Hepatocyte (in vitro differentiated cells): ENCODE data around the gene ZMIZ2. TPM values are rescaled to one million over a fixed set of nuclear protein-coding genes. Genes with fewer than 3 reads are reported as not detected.
"Not testable (repeated sequence)": the region's sequence is repeated elsewhere in the genome, so short reads cannot be mapped to it uniquely, and the experiment has no call there.

ENCODE experiments used
- DNase-seq: peaks from one replicate; pipeline ENCODE4 v3.0.0-alpha.2; 2016; ENCODE audit warnings: low spot score
- H2AFZ ChIP-seq: fragments of 200-600 bp; sonication (generic); 2 replicates; pipeline ENCODE4 v1.6.0; 2016; ENCODE audit warnings: antibody characterized with exemption, mild to moderate bottlenecking
- H3K27ac ChIP-seq: fragments of 200-600 bp; sonication (generic); 2 replicates; pipeline ENCODE4 v1.5.1; 2016; ENCODE audit warnings: mild to moderate bottlenecking
- H3K27me3 ChIP-seq: fragments of 200-600 bp; sonication (generic); 2 replicates; pipeline ENCODE4 v1.6.1; 2016
- H3K36me3 ChIP-seq: fragments of 200-600 bp; sonication (generic); replicated peaks from 2 replicates; pipeline ENCODE4 v1.5.1; 2016; ENCODE audit warnings: low read depth; ENCODE audit not compliant: insufficient read depth
- H3K4me1 ChIP-seq: fragments of 200-600 bp; sonication (generic); 2 replicates; pipeline ENCODE4 v1.5.1; 2016; ENCODE audit warnings: mild to moderate bottlenecking, moderate library complexity; ENCODE audit not compliant: insufficient read depth
- H3K4me2 ChIP-seq: fragments of 200-600 bp; sonication (generic); 2 replicates; pipeline ENCODE4 v1.6.0; 2016
- H3K4me3 ChIP-seq: fragments of 200-600 bp; sonication (generic); 2 replicates; pipeline ENCODE4 v1.5.1; 2016; ENCODE audit warnings: mild to moderate bottlenecking
- H3K79me2 ChIP-seq: fragments of 200-600 bp; sonication (generic); 2 replicates; pipeline ENCODE4 v1.6.0; 2017; ENCODE audit warnings: mild to moderate bottlenecking
- H3K9me2 ChIP-seq: fragments of 200-600 bp; sonication (generic); replicated peaks from 2 replicates; pipeline ENCODE4 v1.6.0; 2017; ENCODE audit warnings: mild to moderate bottlenecking; ENCODE audit not compliant: insufficient read depth
- H3K9me3 ChIP-seq: fragments of 200-600 bp; sonication (generic); 2 replicates; pipeline ENCODE4 v1.5.1; 2016; ENCODE audit warnings: low read depth, mild to moderate bottlenecking
- H4K20me1 ChIP-seq: fragments of 200-600 bp; sonication (generic); 2 replicates; pipeline ENCODE4 v1.6.0; 2016; ENCODE audit warnings: mild to moderate bottlenecking; ENCODE audit not compliant: insufficient read depth, poor library complexity, severe bottlenecking
- EZH2 ChIP-seq: fragments of 200-600 bp; sonication (generic); IDR thresholded peaks from 2 replicates; pipeline ENCODE4 v1.6.1; 2016; ENCODE audit warnings: antibody characterized with exemption, mild to moderate bottlenecking, borderline replicate concordance
- EZH2phosphoT487 ChIP-seq: fragments of 200-600 bp; sonication (generic); IDR thresholded peaks from one replicate; pipeline ENCODE4 v1.6.1; 2018; ENCODE audit warnings: antibody characterized with exemption, mild to moderate bottlenecking, low read depth, moderate library complexity; ENCODE audit not compliant: unreplicated experiment, severe bottlenecking
- WGBS: methylation state at CpG from one replicate; pipeline ENCODE4 v1.1.6; 2016; ENCODE audit warnings: low lambda C conversion rate; ENCODE audit errors: missing lambda C conversion rate; 5-methylcytosine and 5-hydroxymethylcytosine counted together
- polyA plus RNA-seq: library from polyadenylated mRNA; unstranded; fragments of >200 nt; fragmentation: Nextera tagmentation; extraction: Ambion mirVana; gene quantifications from 2 replicates; pipeline ENCODE4 v1.2.1, GENCODE V29; 2016
- total RNA-seq: library from RNA; depleted of rRNA; stranded (reverse); fragments of >200 nt; gene quantifications from 2 replicates; pipeline ENCODE4 v1.2.3, GENCODE V29; 2014
- TF ChIP-seq, protein P1 (sequence below): fragments of 200-600 bp; sonication (generic); IDR thresholded peaks from 2 replicates; pipeline ENCODE4 v1.5.1; 2016; ENCODE audit warnings: antibody characterized with exemption, mild to moderate bottlenecking; ENCODE audit not compliant: poor library complexity

Gene ZMIZ2
- total and polyA plus RNA-seq, 2 experiments from 2014 or later = 10.5 to 37.0 TPM

DNA sequence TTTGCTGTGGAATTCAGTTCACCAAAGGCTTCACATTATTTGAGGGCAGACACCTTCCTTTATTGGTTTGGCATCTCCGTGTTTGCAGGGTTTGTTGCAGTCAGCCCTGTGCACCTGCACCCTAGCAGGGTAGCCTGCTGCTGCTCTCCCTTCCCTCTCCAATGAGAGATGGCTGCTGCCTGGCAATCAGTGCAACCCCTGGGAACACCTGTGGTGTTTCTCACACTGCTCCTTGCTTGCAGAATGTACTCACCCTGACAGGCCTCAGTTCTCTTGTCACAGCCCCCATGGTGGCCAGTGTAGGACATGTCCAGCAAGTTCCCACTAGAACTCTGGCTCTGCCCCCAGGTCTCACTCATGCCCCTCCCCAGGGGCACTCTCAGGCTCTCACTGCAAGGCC lies 35.7 kb downstream of the ZMIZ2 start:
- Histone ChIP-seq H3K4me1 (no peaks in the 10 kb centered on the region), H3K27me3 (no peaks in the 10 kb centered on the region), H3K9me2 (no peaks in the 10 kb centered on the region), H2AFZ (no peak overlapping the region), H3K9me3 (no peaks in the 10 kb centered on the region), H3K79me2 (no peaks in the 10 kb centered on the region), H4K20me1 (no peaks in the 10 kb centered on the region), H3K27ac (no peak overlapping the region), H3K4me3 (no peak overlapping the region), H3K4me2 (no peak overlapping the region), H3K36me3 (no peaks in the 10 kb centered on the region)
- no peak for DNase-seq
- 71% methylated on average over 1 of the region's 1 CpG for WGBS
- no peak for TF ChIP-seq EZH2phosphoT487
- TF ChIP-seq EZH2 = no peak
- TF ChIP-seq, protein P1, sequence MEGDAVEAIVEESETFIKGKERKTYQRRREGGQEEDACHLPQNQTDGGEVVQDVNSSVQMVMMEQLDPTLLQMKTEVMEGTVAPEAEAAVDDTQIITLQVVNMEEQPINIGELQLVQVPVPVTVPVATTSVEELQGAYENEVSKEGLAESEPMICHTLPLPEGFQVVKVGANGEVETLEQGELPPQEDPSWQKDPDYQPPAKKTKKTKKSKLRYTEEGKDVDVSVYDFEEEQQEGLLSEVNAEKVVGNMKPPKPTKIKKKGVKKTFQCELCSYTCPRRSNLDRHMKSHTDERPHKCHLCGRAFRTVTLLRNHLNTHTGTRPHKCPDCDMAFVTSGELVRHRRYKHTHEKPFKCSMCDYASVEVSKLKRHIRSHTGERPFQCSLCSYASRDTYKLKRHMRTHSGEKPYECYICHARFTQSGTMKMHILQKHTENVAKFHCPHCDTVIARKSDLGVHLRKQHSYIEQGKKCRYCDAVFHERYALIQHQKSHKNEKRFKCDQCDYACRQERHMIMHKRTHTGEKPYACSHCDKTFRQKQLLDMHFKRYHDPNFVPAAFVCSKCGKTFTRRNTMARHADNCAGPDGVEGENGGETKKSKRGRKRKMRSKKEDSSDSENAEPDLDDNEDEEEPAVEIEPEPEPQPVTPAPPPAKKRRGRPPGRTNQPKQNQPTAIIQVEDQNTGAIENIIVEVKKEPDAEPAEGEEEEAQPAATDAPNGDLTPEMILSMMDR = no peak

DNA sequence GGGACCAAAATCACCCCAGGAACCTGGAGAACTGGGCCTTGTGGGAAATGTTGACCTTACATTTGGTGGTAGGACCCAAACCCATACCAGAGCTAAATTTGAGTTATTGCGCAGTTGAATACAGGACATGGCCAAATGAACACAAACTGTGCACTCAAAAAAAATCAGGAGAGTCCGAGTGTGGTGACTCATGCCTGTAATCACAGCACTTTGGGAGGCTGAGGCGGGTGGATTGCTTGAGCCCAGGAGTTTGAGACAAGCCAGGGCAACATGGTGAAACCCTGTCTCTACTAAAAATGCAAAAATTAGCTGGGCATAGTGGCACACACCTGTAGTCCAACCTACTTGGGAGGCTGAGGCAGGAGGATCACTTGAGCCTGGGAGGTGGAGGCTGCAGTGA lies 36.6 kb downstream of the ZMIZ2 start:
- not testable (repeated sequence) for H2AFZ ChIP-seq, H3K27ac ChIP-seq, H3K9me3 ChIP-seq, H4K20me1 ChIP-seq, H3K4me2 ChIP-seq, H3K27me3 ChIP-seq, H3K4me1 ChIP-seq, H3K4me3 ChIP-seq, H3K36me3 ChIP-seq, DNase-seq, H3K9me2 ChIP-seq, H3K79me2 ChIP-seq
- 74% methylated on average over 3 of the region's 3 CpGs for WGBS

DNA sequence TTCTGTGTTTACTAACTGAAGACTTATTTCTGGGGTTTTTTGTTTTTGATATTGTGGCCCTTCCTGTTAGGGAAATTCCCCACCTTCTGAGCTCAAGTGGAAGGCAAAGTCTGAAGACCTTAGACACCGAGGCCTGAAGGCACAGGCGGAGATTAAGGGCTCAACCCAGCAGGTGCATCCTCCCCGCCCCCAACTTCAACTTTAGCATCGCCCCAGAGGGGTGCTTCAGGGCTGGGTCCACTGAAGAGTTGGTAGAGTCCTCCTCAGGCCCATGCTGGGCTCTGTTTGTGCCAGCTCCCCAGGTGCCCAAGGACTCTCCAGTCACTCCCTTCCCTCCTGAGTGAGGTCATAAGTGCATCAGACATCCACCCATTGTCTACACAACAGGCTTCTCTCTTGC lies 38.4 kb downstream of the ZMIZ2 start:
- Histone ChIP-seq H2AFZ (no peak overlapping the region), H3K27ac (no peak overlapping the region), H3K36me3 (no peaks in the 10 kb centered on the region), H3K4me1 (no peaks in the 10 kb centered on the region), H4K20me1 (no peaks in the 10 kb centered on the region), H3K4me2 (no peak overlapping the region), H3K4me3 (no peak overlapping the region), H3K9me3 (no peaks in the 10 kb centered on the region), H3K27me3 (no peaks in the 10 kb centered on the region), H3K79me2 (no peaks in the 10 kb centered on the region), H3K9me2 (no peaks in the 10 kb centered on the region)
- no peak for DNase-seq
- TF ChIP-seq EZH2phosphoT487 (no peak), EZH2 (no peak)
- TF ChIP-seq, protein P1 = no peak
- 80% methylated on average over 4 of the region's 4 CpGs for WGBS

DNA sequence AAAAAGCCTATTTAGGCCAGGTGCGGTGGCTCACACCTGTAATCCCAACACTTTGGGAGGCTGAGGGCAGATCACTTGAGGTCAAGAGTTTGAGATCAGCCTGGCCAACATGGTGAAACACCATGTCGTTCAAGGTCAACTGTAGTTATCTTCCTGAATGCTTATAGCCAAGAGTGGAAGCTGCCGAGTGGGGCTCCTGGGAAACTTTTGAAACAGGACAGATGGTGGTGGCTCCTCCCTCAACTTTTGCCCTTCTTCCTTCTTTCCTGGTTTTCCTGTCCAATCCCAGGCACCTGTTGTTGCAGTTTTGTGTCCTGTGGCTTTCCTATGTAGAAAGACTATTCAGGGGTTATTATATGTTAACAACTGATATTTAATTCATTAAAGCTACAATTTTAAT lies 39.1 kb downstream of the ZMIZ2 start:
- Histone ChIP-seq H3K36me3 (no peaks in the 10 kb centered on the region), H3K79me2 (no peaks in the 10 kb centered on the region), H3K9me2 (no peaks in the 10 kb centered on the region), H3K4me2 (no peak overlapping the region), H3K4me3 (no peak overlapping the region), H3K4me1 (no peaks in the 10 kb centered on the region), H3K27me3 (no peaks in the 10 kb centered on the region), H4K20me1 (no peaks in the 10 kb centered on the region), H3K27ac (no peak overlapping the region), H2AFZ (no peak overlapping the region), H3K9me3 (no peaks in the 10 kb centered on the region)
- 84% methylated on average over 3 of the region's 3 CpGs for WGBS
- no peak for DNase-seq
- no peak for TF ChIP-seq EZH2phosphoT487
- TF ChIP-seq EZH2 = no peak
- TF ChIP-seq, protein P1 = no peak
